GM19238 (cell line): ENCODE measurements around the gene ATP12A.

Source experiments
- DNase-seq: peaks from one replicate; pipeline ENCODE4 v3.0.0; 2011; ENCODE audit warnings: low spot score; ENCODE audit not compliant: insufficient read length

The ATP12A gene

DNA sequence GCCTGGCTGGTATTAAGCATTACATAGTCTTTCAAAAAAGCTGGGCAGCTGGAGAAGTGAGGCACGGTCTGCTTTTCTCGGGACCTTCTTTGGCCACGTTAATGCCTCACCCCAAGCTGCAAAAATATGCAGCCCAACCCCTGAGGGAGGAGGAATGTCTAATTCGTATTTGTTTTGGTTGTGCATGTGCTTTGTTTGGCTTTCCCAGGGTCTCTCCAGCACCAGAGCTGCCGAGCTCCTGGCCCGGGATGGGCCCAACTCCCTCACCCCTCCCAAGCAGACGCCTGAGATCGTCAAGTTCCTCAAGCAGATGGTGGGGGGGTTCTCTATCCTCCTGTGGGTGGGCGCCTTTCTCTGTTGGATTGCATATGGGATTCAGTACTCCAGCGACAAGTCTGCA lies 7.9 kb downstream of the ATP12A start:
- no peak for DNase-seq

DNA sequence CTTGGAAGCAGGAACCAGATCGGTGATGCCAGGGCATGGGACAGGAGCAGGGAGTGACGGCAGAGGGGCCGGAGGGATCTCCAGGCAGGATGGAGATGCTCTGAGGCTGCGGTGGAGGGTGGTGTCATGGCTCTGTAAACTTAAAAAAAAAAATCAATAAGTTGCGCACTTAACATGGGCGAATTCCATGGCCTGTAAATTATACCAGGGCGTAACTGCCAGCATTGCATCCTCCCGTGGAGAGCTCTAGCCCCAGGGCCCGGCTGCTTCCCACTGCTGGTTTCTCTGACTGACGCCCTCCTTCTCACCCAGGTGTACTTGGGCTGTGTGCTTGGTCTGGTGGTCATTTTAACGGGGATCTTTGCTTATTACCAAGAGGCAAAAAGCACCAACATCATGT lies 8.7 kb downstream of the ATP12A start:
- no peak for DNase-seq

DNA sequence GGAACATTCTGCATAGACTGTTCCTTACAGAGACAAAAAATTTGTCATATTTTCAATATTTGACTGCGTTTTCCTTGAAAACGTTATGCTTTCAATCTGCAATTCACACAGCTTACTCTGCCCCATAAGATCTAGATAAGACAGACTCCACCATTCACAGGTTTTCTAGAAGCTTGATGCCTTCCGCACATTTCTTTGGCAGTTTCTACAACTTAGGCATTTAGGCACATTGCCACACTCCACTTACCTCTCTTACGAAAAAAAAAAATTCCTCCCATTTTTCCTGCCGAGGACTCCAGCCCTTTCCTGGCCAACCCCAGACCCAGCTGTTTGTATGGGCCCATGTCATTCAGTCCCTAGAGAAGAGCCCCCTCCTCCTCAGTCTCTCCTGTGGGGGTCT lies 11.2 kb downstream of the ATP12A start:
- DNase-seq = no peak

DNA sequence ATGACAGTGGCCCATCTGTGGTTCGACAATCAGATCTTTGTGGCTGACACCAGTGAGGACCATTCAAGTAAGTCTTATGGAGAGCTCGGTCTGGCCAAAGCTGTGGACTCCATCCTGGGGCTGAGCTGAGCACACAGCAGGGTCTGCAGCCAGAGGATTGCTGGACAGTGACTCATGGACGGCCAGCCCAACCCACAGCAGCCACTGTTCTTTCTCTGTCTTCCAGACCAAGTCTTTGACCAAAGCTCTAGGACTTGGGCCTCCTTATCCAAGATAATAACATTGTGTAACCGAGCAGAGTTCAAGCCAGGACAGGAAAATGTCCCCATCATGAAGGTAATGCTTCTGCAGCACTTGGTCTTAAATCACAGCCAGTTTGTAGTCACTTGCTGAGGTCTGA lies 12.4 kb downstream of the ATP12A start:
- no peak for DNase-seq

DNA sequence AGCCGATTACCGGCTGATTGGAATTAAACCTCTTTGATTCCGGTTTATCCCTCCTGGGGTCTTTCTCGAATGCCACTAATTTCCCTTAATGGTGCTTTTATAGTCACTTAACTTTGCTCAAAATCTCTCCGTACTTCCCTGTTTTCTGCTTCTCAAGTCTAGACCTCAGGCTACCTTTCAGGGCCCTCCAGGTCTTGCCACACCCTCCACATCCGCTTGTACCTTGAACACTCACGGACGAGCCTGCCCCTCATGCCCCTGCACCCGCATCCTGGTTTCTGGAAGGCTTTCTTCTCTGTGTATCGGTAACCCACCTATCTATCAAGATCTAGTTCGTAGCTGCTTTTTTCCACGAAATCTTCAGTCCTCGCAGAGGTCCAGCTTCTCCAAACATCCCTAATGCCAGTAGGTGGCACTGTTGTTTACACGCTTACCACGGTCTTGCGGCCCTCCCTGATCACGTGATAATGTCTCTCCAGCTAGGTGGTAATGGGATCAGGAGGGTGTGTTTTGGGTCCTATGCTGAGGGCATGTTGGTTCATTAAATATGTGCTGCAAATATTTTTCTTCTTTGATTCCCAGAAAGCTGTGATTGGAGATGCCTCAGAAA lies 13.8 kb downstream of the ATP12A start:
- DNase-seq = peak; percentile 74

DNA sequence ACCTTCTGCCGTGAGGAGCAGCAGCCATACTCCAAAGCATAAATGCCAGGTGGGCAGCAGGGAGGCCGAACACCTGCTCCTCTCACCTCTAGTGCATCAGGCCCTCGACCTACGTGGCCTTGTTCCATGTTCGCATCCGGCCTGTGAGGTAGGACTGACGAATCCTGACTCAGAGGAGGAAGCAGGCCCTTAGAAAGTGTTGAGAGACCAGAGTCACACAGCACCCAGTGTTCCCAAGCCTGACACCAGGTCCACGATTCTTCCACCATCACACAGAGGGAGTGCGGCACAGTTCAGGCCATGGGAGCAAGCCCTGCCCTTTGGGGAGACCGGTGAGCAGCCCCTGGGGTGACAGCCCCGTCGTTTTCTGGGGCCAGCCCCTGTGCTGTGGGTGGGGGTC lies 14.7 kb downstream of the ATP12A start:
- no peak for DNase-seq

DNA sequence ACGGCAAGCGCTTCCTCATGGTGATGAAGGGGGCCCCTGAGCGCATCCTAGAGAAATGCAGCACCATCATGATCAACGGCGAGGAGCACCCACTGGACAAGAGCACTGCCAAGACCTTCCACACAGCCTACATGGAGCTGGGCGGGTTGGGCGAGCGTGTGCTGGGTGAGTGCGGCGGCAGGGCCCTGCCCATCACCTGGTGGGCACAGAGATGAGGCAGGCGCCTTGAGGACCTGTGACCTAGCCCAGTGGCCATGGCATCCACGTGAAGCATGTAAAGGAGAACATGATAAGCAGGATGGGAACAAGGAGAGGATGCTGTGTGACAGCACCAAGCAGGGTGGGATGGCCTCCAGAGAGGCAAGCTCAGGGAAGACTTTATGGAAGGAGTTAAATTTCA lies 18.5 kb downstream of the ATP12A start:
- no peak for DNase-seq

DNA sequence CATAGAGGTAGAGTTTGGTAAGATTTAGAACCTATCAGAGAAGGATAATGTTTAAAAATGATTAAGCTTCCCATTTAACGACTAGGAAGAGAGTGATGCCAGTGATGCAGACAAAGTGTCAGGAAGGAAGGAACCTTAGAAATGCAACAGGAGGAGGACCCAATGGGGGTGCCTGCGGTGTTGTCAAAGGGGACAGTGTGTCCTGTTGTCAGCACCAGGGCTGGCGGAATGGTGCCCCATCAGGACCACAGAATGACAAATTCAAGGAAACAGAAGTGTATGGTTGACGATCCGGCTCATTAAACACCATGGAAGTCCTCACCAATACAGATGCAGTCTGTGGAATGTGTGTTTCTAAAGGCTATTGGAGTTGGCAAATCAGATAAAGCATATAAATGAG lies 19.3 kb downstream of the ATP12A start:
- DNase-seq = no peak

- DNase-seq = no peak
Observed at GRCh38 chr13:24700539-24700938, 20.3 kb downstream of the ATP12A start.

- no peak for DNase-seq
Observed at GRCh38 chr13:24706886-24707585, 26.8 kb downstream of the ATP12A start.

- peak; percentile 27 for DNase-seq
Observed at GRCh38 chr13:24709186-24709913, 29.1 kb downstream of the ATP12A start.

- DNase-seq = no peak
Observed at GRCh38 chr13:24713022-24713421, 32.8 kb downstream of the ATP12A start.

DNA sequence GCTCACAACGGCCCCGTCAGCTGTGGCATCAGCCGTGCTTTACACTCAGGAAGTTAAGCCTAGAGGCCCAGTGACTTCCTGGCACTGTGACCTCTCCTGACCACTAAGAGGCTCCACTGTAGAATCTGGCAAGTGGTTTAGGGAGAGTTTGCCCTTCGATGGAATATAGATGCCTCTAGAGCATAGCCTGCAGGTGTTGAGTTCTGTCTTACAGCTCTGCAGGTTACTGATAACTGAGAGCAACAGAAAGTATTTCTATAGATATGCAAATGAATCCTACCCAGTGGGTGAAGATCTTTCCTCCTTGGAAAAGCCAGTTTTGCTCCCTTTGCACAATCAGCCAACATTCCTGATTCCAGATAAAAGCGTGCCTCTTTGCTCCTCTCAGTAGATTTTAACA lies 35.8 kb downstream of the ATP12A start:
- DNase-seq = no peak

DNA sequence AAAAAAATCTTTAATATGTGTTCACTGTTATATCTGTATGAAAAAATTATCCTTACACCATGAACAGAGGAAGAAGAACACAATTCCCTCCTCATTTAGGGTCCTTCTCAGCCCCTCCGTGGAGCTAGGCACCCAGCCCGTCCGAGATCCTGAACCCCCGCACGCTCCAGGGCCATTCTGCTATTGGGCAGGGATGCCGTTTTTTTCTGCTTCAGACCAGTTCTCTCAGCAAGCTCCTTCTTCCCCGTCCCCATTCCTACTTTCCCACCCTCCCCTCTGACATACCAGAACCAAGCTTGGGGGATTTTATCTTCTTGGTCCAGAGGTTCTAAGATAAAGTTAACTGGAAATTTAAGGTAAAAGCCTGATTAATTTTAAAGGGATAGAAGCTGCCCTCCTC lies 36.2 kb downstream of the ATP12A start:
- DNase-seq = no peak

DNA sequence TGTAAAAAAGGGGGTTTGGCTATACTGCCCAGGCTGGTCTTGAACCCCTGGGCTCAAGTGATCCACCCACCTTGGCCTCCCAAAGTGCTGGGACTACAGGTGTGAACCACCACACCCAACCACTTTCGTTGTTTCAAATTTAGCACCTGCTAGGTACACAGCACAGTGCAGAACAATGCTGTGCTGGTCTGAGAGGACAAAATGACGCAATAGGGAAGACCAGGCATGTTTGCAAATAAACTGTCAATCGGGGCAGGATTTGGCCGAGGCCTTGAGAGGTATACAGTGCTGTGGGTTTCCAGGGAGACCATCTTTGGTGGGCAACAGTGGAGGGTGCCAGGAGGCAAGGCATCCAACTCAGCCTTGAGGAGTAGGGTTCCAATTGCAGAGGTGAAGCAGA lies 37.0 kb downstream of the ATP12A start:
- DNase-seq = no peak

GRCh38 chr13:24718192-24718965 lies 38.2 kb downstream of the ATP12A start:
- no peak for DNase-seq

DNA sequence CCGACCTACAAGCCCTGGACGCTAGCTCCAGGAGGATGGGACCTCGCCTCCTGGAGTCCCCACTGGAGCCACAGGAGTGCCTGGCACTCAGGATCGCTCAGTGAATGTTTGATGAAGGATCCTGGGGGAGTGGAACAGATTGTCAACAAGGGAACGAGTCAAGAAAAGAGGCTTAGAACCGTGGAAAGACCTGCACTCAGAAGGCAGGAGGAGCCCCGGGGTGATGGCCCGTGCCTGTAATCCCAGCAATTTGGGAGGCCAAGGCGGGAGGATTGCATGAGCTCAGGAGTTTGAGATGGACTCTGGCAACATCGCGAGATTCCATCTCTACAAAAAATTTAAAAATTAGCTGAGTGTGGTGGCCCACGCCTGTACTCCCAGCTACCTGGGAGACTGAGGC lies 38.9 kb downstream of the ATP12A start:
- no peak for DNase-seq

- no peak for DNase-seq
Observed at GRCh38 chr13:24723206-24723605, 43.0 kb downstream of the ATP12A start.

DNA sequence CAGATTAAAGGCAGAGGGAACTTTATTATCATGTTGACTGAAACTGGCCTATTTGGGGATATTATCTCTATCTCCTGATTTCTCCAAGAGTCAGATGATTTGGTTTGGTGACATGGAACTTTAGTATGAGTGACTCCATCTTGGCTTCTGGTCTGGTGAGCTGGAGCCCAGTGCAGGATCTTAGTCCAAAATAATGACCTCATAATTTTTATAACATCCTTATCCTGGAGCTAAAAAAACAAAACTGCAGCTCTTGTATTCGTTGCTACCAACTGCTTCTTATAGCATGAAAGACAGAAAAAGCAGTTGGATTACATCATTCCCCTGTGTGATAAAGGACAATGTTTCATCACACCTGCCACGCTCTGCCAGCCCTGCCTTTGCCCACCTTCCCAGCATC lies 44.5 kb downstream of the ATP12A start:
- no peak for DNase-seq

- no peak for DNase-seq
Observed at GRCh38 chr13:24725379-24725778, 45.2 kb downstream of the ATP12A start.

GRCh38 chr13:24727731-24728601 lies 47.8 kb downstream of the ATP12A start:
- DNase-seq = peak; percentile 78
